NCI-H82 treated with DMSO at 0.1 percent for 48 hours (cell line): ENCODE measurements around the gene CSH1.
"Not testable (repeated sequence)": the region's sequence is repeated elsewhere in the genome, so short reads cannot be mapped to it uniquely, and the experiment has no call there.

Source experiments
- DNase-seq: peaks from one replicate; lab custom pipeline; 2025; ENCODE audit not compliant: unreplicated experiment; lab: John Stamatoyannopoulos, UW

The CSH1 gene

GRCh38 chr17:63869491-63870291, 26.7 kb downstream of the CSH1 start:
- not testable (repeated sequence) for DNase-seq

- DNase-seq = not testable (repeated sequence)
These were observed 29.7 kb downstream of the CSH1 start for GRCh38 chr17:63866625-63867024.

- DNase-seq = no peak
These were observed 37.1 kb downstream of the CSH1 start for GRCh38 chr17:63859257-63859656.

GRCh38 chr17:63856425-63856824, 39.9 kb downstream of the CSH1 start:
- DNase-seq = not testable (repeated sequence)

GRCh38 chr17:63855185-63855584, 41.2 kb downstream of the CSH1 start:
- DNase-seq = no peak

GRCh38 chr17:63854709-63855108, 41.7 kb downstream of the CSH1 start:
- DNase-seq = no peak

GRCh38 chr17:63853260-63853659, 43.1 kb downstream of the CSH1 start:
- DNase-seq = no peak

- DNase-seq = no peak
These were observed 46.0 kb downstream of the CSH1 start for GRCh38 chr17:63850401-63850800.

- DNase-seq = no peak
These were observed 47.3 kb downstream of the CSH1 start for GRCh38 chr17:63848834-63849689.

GRCh38 chr17:63847525-63848249, 48.7 kb downstream of the CSH1 start:
- no peak for DNase-seq

- DNase-seq = no peak
These were observed 50.9 kb downstream of the CSH1 start for GRCh38 chr17:63845509-63845908.
